HG02571 (cell line): Measurements from ENCODE around the gene BEAN1.
"Not testable (repeated sequence)": the region's sequence is repeated elsewhere in the genome, so short reads cannot be mapped to it uniquely, and the experiment has no call there.

ENCODE experiments used
- ATAC-seq: cut with Tn5 transposase; IDR thresholded peaks from one replicate; pipeline ENCODE4 v1.9.1; 2021; ENCODE audit warnings: mild to moderate bottlenecking, moderate library complexity; ENCODE audit not compliant: unreplicated experiment

The BEAN1 gene

DNA sequence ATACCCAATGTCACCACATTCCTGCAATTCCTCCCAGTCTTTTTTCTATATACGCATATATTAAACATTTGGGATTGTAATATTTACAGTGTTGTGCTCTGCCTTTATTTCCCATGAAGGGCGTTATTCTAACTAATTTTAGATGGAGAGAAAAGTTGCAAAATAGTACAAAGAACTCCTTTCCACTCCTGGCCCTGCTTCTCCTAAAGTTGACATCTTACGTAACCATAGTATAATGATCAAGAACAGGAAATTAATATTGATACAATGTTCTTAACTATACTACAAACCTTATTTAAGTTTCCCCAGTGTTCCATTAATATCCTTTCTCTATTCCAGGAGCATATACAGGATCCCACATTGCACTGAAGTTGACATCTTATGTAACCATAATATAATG, 76.5 kb downstream of the BEAN1 start:
- no peak for ATAC-seq

DNA sequence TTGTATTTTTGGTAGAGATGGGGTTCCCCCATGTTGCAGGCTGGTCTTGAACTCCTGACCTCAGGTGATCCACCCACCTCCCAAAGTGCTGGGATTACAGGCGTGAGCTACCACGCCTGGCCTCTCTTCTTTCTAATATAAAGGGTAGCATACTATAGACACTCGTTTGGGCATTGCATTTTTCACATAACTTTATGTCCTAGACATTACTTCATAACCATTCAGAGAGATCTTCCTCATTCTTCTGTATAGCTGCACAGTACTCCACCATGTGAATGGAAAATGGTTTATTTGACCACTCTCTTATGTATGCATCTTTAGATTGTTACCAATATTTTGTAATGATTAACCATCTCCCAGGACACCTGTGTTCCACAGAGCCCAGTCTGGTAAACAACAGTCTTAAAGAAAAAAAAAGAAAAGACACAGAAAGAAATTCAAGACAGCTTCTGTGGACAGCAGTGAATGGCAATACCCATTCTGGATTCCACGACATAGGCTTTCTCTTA, 80.7 kb downstream of the BEAN1 start:
- no peak for ATAC-seq

DNA sequence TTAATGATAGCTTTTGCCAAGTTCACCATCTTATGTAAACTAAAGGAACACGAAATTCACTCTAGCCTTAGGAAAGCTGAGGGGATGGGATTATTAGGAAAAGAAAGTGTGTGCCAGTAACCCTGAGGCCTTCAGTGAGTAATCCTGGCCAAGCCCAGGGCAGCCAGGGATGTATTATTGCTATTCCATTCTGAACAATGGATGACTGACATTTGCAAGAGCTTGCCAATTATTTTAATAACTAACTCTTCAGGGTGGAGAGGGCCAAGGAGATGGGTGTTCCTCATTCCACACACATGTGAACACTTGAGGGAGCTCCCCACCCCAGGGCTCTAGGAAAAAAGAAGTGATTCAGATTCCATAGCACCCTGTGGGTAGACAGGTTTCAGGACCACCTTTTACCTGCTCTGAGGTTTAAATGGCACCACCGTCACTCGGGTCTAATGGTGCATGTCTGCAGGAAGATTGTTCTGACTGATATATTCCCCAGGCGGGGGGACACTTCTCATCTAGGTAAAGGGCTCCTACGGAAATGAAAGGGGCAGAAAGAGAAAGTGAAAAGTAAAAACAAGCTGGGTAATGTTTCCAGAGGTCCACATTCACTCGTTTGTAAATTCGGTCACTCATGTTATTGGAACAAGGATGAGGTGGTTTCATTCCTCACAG, 81.3 kb downstream of the BEAN1 start:
- ATAC-seq, result no peak

DNA sequence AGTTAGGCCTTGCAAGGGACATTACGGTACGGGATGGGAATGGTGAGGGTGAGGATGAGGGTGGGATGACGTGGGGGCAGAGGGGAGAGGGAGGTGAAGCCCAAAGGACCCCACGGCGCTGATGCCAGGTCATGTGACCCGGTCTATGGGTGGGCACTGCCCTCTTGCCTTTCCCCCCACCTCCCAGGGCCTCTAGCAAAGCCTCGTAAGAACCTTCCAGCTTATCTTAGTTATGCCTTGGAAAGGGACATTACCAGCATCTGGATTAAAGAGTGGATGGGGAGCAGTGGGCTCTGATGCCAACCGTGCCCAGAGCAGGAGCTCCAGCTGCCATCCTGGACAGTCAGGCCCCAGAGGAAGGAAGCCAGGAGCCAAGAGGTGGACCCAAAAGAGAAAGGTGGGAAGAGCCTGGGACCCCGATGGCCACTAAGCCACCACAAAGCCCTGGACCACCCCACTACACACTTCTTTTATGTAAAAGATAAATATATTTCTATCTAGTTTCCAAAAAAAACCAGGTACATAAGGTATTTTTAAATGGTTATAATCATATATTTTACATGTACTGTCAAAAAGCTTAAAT, 81.9 kb downstream of the BEAN1 start:
- no peak for ATAC-seq

DNA sequence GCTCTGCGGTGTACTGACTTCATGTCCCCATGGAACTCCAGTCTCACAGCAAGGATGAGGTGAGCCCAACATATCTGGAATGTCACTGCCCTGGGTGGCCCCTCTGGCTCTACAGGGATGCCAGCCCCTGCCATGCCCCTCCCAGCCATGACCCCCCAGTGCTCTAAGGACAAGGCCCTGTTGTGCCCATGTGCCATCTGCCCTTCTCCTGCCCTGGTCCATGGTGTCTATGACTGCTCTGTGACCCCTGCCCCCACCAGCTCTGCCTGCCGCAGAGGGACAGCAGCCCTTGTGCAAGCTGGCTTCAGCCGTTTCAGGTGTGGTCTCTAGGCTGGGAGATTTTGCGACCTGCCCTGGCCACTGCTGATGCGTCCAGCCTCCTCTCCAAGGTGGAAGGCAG, 82.5 kb downstream of the BEAN1 start:
- ATAC-seq, result no peak

DNA sequence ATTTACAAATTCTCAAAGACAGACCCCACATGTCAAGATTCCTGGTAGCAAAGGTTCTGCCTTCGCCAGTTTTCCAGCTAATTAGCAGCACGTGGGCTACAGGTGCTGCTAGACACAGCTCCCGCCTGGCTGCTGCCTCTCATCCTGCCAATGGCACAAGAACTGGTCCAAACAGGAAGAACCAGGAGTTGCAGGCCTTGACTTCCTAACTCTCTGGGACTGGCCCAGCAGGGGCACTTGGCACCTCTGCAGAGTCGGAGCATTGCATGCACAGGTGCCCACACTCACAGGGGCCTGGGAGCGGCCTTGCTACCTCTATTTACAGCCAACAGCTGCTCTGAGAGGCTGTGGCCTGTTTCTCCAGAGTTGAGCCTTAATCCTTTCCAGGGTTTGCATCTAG, 83.2 kb downstream of the BEAN1 start:
- ATAC-seq, result no peak

DNA sequence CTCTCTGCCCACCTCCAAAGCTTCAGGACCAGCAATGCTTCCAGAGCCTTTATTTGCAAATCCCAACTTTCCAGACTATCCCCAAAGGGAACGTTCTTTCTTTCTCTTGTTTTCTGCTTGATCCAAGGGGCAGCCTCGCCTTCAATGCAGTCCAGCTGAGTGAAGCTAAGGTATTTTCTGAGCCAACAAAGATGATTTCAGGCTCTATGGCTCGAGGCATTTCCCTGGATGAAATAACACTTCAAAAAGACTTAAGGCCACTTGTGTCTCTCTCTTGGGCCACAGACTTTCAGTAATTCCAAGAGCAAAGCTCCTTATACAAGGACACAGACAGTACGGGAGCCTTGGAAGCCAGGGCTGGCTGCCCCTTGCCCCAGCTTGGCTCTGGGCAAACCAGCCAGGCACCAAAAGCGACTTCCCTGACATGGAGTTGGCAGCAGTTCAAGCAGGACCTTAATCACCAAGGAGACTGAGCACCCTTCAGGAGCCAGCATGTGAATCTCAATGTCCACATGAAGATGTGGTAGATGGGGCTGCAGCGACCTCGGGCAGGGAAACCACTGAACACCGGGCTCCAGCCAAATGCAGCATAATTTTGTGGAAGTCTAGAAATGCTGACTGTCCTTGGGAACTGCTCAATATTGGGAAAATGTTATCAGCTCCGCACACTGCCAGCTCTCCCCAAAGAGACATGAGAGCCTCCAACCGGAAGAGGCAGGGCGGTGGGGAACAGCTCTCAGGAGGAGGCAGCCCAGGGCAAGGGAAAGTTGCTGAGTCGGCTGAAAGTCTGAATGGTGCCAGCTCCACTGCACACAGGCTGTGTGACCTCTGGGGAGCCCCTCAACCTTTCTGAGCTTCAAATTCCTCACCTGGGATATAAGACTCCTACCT, 83.9 kb downstream of the BEAN1 start:
- ATAC-seq, result no peak

DNA sequence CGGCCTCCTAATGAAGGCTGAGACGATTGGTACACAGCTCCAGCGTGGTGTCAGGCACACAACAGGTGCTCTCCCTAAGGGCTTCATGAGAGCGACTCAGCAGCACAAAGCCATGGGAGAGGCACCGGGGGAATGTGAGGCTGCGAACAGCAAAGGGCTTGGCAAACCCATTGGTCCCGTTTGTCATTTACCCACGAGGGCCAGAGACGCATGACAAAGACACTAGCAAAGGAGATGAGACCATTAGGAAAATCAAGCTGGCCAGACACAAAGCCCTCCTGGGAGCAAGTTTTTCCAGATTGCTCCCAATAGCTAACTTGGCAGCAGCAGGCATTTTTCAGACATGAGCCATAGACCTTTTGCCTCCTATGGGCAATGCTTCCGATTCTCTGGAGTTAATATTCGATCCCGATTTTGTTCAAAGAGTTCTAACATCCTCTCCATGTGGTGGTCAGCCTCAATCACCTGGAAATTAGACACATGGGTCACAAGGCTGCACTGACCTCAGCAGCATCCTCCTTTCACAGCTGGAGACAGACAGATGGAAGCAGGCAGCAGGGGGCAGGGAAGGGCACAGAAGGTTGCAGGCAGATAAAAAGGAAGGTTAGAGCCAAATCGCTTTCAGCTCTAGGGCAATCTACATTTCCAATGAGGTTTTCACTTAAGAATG, 84.6 kb downstream of the BEAN1 start:
- no peak for ATAC-seq

DNA sequence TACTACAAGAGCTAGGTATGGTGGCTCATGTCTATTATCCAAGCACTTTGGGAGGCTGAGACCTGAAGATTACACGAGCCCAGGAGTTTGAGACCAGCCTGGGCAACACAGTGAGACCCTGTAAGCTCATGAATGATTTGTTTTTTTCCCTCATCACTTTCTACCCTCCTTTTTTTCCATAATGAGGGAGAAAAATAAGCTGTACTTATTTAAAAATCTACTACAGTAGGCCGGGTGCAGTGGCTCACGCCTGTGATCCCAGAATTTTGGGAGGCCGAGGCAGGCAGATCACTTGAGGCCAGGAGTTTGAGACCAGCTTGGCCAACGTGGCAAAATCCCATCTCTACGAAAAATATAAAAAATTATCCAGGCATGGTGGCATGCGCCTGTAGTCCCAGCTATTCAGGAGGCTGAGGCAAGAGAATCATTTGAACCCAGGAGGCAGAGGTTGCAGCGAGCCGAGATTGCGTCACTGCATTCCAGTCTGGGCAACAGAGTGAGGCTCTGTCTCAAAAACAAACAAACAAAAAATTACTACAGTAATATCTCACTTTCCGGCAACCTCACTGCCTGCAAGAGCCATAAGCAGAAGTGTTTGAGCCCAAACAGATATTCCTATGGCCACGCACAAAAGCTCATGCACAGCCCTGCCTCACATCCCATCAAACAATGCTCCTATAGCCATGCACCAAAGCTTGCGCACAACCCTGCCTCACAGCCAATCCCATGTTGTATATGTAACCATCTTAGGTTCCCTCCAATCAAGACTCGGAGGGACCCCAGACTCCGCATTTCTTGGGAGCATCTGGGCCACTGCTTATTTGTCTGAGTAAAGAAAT, 85.4 kb downstream of the BEAN1 start:
- no peak for ATAC-seq

DNA sequence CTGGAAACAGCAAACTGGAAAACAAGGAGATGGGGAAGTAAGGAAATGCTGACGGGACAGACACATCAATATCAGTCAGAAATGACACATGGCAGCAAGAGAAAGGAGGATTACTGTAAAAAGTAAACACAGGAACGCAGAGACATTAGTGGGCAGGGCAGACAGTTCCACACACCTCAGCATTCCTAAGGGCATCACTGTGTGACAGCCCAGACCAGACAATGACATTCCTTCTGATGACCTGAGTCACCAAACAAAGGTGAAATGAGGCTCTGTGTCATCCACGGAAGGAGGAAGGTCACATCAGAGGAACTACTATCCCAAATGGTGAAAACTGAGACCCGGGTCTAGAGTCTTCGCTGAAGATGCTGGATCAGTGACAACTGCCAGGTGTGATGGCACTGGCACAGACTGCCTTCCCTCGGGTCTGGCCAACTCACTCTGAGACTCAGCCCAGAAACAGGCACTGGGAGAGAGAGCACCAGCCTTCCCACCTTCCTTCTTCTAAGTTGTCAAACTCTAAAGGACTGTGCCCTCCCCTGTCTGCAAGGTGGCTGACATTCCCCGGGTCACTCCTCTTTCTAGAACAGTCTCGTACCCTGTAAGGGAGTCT, 86.1 kb downstream of the BEAN1 start:
- no peak for ATAC-seq

DNA sequence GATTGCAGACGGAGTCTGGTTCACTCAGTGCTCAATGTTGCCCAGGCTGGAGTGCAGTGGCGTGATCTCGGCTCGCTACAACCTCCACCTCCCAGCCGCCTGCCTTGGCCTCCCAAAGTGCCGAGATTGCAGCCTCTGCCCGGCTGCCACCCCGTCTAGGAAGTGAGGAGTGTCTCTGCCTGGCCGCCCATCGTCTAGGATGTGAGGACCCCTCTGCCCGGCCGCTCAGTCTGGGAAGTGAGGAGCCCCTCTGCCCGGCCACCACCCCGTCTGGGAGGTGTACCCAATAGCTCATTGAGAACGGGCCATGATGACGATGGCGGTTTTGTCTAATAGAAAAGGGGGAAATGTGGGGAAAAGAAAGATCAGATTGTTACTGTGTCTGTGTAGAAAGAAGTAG, 87.3 kb downstream of the BEAN1 start:
- ATAC-seq, result not testable (repeated sequence)

DNA sequence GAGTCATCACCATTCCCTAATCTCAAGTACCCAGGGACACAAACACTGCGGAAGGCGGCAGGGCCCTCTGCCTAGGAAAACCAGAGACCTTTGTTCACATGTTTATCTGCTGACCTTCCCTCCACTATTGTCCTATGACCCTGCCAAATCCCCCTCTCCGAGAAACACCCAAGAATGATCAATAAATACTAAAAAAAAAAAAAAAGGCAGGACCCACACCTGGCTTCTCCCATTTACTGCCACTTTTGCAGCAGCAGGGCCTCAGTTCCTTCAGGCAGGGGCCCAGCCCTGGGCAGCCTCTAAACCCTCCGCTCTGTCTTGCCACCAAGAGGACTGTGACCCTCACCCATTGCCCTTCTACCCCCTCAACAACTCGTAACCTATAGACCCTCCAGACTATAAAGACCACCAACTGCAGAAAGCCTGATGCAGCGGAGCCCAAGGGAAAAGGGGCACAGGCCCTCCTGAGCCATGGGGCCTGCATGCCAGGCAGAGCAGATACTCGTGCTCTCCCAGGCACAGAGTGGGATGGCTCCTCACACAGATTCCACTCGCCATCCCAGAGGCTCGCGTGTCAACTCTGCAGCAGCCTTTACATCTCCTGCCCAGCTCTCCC, 88.0 kb downstream of the BEAN1 start:
- not testable (repeated sequence) for ATAC-seq

DNA sequence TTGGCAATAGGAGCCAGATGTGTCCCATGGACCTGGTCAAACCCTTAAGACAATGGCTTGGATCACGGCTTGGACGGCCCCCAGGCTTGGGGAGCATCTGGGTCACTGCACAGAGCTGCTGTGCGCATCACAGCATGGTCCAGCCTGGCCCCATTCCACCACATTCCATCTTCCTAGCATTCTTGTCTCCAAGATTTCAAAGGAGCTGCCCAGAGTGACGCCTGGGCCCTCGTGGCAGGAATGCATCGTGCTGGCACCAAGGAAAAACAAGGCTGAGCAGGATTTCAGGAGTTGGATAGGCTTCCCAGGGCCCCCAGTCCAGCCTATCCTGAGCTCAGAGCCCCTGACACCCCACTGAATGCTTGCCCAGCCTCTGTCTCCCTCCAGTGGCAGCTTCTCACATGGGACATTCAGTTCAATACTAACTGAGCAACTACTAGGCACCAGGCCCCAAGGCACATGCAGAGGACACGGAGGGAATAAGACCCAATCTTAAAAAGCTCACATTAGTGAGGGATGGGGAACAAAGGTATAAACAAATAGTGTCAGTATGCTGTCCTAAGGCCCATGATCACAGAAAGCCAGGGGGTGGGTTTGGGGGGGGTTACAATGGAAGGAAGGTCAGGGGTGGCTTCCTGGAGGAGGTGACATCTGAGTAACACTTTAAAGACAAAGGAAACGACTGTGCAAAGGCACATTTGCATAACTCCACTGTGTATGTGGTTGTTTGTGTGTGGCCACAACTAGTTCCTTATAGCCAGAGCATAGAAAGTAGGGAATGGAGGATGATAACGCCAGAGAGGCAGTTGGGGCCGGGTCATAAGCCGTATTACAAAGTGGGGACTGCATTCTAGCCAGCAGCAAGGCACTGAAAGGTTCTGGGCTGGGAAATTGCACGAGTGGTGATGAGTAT, 88.8 kb downstream of the BEAN1 start:
- ATAC-seq, result no peak

DNA sequence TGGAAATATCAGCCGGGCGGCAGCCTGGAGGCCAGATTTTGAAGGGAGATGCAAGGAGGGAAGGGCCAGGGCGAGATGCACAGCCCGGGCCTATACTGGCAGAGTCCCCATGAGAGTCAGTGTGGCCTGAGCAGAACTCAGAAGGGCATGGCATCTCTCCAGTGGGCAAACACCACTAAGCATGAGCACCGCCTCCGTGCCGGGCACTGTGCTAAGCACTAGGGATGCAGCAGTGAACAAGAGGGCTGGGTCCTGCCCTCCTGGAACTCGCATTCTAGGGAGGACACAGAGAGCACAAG, 89.4 kb downstream of the BEAN1 start:
- no peak for ATAC-seq

DNA sequence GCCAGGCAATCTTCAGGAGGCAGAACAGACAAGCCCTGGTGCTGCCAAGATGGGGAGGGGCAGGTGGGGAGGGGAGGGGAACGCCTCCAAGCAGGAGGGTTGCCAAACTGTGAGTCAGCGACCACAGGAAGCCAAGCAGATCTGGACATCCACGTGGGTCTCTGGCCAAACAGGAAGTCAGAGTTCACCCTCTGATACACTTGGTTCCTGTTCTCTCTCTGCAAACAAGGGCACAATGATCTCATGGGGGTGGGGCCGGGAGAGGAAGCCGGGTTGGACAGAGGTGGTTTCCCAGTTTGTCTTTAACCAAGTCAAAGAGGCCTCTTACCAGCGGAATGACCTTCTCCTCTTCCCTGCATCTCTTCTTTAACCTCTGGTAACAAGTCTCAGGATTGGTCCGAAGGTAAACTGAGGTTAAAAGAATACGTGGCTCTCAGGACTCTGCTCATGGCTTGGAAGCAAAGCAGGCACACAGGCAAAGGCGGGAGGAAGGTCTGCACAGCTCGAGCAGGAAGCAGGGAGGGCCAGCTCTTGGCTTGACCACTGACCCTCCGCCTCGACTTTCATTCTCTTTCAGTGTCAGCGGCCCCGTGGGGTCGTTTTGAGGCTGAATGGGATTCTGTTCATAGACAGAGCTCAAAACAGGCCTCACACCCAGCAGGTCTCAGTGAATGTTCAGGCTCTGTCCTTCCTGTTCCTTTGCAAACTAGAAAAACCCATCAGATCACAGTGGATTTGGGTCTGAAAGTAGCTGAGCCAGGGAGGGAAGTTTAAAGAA, 89.9 kb downstream of the BEAN1 start:
- ATAC-seq, result peak; percentile 95

DNA sequence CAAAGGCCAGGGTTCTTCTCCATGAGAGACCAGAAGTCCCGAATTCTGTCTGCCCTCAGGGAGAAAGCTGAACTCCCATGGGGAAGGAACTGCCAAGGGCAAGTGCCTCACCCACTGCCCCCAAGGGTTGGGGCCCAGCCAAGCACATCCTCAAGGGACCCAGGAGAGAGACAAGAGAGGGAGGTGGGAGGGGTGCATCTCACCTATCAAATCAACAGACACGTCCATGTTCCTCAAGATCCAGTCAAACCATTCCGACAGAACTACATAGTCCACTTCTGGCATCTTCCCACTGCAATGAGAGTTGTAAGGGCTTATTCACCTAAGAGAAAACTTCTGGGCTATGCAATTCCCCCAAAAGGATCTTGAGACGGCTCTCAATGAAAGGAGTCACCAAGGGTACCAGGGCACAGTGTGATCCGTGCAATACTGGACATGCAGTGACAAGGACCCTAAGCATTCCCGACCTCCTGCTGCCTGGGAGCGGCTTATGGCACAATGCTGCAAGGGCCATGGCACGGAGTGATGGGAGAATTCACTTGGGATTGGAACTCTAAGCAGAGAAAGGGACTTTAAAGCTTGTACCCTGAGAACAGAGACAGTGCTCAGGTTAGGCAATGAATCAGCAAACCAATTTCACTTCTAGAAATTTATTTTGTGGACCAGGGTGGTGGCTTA, 90.6 kb downstream of the BEAN1 start:
- ATAC-seq, result no peak
